AG10803 (cell line): Measurements from ENCODE around the gene GATA6.

Experiments
- DNase-seq: peaks from one replicate; pipeline ENCODE4 v3.0.0; 2010; ENCODE audit warnings: low read depth
- H3K4me3 ChIP-seq: 2 replicates; pipeline ENCODE4 v1.5.1; 2011; ENCODE audit warnings: mild to moderate bottlenecking, low read length, control low read depth
- TF ChIP-seq, protein P1 (sequence below): conservative IDR thresholded peaks from 2 replicates; pipeline ENCODE4 v1.5.1; 2011; ENCODE audit warnings: mild to moderate bottlenecking, low read length, control low read depth, inconsistent platforms

The GATA6 gene

DNA sequence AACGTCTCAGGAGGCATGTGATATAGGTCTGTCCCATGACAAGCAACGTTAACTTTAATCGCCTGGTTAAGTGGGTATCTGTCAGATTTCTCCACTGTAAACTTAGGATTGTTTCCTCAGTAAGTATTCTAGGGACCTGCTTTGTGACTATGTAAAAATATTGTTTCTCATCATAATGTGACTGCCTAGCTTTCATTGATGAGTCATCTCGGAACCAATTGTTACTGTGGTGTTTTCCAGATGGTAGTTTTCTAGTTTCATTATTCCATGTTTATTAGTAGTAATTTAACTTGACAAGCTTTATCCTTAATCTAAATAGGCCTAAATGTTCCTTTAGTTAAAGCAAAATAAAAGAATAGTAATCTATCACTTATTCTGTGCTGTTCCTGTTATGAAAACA, 28.2 kb upstream of the GATA6 start:
- TF ChIP-seq, protein P1, sequence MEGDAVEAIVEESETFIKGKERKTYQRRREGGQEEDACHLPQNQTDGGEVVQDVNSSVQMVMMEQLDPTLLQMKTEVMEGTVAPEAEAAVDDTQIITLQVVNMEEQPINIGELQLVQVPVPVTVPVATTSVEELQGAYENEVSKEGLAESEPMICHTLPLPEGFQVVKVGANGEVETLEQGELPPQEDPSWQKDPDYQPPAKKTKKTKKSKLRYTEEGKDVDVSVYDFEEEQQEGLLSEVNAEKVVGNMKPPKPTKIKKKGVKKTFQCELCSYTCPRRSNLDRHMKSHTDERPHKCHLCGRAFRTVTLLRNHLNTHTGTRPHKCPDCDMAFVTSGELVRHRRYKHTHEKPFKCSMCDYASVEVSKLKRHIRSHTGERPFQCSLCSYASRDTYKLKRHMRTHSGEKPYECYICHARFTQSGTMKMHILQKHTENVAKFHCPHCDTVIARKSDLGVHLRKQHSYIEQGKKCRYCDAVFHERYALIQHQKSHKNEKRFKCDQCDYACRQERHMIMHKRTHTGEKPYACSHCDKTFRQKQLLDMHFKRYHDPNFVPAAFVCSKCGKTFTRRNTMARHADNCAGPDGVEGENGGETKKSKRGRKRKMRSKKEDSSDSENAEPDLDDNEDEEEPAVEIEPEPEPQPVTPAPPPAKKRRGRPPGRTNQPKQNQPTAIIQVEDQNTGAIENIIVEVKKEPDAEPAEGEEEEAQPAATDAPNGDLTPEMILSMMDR, result no peak
- DNase-seq, result no peak
- no peak overlapping the region for H3K4me3 ChIP-seq

DNA sequence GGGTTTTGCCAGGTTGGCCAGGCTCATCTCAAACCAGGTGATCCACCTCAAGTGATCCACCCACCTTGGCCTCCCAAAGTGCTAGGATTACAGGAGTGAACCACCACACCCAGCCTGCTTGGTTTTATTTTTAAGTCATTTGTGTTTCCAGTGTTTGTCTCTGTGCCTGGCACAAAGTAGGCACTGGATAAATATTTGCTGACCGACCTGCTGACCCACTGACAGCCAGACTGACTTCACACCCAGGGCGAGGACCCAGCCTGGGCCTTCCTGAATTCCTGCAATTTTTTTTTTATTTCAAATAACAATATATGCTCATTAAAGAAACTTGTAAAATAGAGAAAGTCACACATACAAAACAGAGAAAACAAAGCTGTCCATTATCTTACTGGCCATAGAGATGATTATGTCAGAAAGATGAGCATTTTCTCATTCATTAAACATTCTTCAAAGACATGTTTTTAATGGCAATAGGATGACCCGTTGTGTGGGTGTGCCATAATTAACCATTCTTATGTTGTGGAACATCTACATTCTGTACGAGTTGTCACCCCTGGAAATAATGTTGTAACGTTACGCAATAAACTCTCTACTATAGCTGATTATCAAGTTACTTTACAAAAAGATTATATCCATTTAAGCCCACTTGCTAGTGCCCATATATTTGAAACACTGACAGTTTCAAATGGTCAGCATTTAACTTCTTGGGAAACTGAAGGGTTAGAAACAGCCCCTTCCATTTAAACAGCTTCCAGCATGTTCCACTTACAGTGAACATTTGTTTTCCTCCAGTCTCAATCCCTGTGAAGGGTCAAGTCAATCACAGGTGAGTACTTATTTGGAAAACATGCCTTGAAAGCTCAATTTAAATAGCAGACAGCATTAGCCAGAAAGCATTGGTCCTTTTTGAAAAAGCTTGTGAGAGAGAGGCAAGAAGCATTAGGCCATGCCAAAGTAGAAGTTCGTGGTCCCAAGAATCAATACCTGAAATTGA, 25.7 kb upstream of the GATA6 start:
- no peak overlapping the region for H3K4me3 ChIP-seq
- TF ChIP-seq, protein P1, result no peak
- no peak for DNase-seq

DNA sequence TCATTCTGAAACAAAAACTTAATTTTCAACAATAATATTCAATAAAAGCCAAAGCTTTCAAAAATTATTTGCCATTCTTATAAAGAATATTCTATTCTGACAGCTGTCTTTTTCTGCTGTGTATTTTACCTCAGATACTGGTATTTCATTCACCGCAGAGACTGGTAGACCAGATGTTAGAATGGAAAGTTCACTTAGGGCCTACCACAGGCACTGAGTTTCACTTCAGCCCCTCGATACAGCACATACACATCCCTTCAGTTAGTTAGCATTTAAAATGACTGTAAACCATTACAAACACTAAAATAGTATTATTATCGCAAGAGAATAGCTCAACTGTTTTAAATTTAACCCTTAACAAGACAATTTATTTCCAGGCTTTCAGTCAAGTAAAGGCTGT, 24.2 kb upstream of the GATA6 start:
- H3K4me3 ChIP-seq, result no peak overlapping the region
- TF ChIP-seq, protein P1, result no peak
- DNase-seq, result no peak

DNA sequence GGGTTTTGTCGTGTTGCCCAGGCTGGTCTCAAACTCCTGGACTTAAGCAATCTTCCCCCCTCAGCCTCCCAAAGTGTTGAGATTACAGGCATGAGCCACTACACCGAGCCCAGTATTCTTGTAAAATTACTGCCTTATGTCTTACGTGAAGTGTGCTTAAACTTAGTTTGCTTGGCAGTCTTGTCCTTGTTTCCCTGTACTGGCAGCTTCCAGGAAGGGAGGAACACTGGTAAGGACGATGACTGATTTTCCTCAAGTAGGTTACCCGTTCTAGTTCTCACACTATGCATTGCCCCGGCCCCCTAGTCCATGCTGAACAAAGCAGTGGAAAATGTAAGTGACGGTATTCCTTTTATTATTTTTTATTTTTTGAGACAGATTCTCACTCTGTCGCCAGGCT, 19.7 kb upstream of the GATA6 start:
- no peak for DNase-seq
- H3K4me3 ChIP-seq, result no peak overlapping the region
- TF ChIP-seq, protein P1, result no peak

DNA sequence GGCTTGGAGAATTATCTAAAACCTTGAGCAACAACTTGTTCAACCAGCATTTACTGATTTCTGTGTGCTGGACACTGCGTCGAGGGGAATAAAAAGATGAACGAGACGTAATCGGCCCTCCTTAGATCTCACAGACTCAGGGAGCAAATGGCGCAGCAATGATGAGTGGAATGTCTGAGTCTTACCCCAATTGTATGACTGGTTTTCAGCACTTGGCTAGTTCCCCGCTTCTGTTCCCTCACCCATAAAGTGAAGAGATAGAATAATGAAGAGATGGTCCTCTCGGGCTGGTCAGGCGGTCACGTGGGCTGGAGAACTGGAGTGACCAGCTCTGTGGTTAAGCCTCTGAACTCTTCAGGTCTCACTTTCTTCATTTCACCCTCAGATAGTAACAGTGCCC, 17.3 kb upstream of the GATA6 start:
- TF ChIP-seq, protein P1, result no peak
- no peak for DNase-seq
- no peak overlapping the region for H3K4me3 ChIP-seq

DNA sequence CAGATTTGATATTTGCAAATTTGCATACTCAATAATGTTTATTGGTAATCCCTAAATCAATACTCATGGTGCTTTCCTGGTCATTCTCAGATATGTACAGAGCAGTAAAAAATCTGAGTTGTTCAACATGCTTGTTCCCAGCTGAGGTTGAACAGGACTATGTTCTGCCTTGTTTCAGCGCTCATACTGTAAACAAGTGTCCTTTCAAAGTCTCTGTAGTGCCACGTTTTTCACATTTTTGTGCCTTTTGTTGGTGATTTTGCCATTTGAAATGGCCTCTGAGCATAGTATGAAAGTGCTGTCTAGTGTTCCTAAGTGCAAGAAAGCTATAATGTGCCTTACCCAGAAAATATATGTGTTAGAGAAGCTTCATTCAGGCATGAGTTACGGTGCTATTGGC, 16.0 kb upstream of the GATA6 start:
- DNase-seq, result no peak
- TF ChIP-seq, protein P1, result no peak
- no peak overlapping the region for H3K4me3 ChIP-seq

DNA sequence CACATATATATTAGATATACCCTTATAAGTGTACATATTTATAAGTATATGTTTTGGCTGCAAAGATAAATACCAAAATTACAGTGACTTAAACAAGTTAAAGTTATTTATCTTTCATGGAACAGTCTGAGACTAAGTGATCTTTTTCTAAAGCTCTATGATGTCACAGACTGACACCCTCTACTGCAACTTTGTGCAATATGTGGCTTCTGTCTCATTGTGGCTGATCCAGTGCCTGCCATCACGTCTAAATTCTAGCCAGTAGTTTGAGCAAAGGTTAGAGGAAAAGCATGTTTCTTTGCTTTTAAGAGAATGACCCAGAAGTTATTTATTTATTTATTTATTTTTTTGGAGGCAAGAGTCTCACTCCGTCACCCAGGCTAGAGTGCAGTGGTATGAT, 13.8 kb upstream of the GATA6 start:
- TF ChIP-seq, protein P1, result no peak
- H3K4me3 ChIP-seq, result no peak overlapping the region
- no peak for DNase-seq
